ENCODE measurements around the gene PPP1R13B.

Gene PPP1R13B

GRCh38 chr14:103863245-103863644, 15.9 kb upstream of the PPP1R13B start:
- no peak overlapping the region for H3K4me3 ChIP-seq (ENCODE audit: low read depth, low read length)
- no peak for TF ChIP-seq CTCF (IDR thresholded peaks at IDR 0.05; ENCODE audit: low read depth, low read length, missing control alignments)
- DNase-seq (ENCODE audit: low read depth), result no peak

DNA sequence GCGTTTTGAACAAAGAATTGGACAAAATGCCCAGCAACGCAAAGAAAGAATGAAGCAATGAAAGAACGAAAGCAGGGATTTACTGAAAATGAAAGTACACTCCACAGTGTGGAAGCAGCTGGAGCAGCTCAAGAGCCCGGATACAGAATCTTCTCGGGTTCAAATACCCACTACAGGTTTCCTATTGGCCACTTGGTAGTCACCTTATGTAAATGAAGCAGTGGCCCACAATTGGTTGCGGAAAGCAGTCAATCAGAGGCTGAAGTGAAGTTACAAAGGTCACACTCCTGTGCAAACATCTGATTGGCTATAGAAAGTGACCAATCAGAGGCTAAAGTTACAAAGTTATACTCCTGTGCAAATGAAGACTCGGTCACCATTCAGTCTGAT, 15.0 kb upstream of the PPP1R13B start:
- TF ChIP-seq CTCF (IDR thresholded peaks at IDR 0.05; ENCODE audit: low read depth, low read length, missing control alignments), result no peak
- H3K4me3 ChIP-seq (ENCODE audit: low read depth, low read length), result no peak overlapping the region
- DNase-seq (ENCODE audit: low read depth), result no peak

DNA sequence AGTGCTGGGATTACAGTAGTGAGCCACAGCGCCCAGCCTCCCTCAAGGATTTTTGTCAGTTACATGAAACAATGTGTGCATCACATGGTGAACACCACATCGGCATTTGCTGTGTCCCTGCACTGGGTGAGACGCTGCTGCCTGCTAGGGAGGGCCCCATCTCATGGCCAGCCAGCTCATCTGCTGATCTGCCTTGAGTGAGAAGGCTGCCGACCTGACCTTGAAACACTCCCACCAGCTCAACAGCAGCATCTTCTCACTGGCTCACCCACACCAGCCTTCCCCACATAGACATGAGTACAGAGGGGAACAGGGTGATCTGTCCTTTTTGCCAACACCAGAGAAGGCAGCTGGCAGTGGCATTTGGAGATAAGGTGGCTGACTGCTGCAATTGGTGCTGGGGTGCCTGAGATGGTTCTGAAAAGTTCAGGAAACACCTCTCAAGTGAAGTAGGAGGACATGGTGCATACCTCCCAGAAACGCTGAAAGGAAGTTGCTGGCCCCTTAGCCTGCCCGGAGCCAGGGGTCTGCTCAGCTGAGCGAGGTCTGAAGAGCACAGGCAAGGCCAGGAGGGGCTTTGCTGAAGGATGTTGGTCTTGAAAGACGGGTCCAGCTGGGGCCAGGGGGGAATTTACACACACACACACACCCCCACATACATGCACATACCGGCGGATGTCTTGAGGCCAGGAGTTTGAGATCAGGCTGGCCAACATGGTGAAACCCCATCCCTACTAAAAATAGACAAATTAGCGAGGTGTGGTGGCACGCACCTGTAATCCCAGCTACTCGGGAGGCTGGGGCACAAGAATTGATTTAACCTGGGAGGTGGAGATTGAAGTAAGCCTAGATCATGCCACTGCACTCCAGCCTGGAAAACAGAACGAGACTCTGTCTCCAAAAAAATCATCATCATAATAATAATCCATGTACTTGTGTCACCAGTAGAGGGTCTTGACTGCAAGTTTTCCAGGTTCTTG, 14.3 kb upstream of the PPP1R13B start:
- no peak for TF ChIP-seq CTCF (IDR thresholded peaks at IDR 0.05; ENCODE audit: low read depth, low read length, missing control alignments)
- no peak for DNase-seq (ENCODE audit: low read depth)
- no peak overlapping the region for H3K4me3 ChIP-seq (ENCODE audit: low read depth, low read length)

DNA sequence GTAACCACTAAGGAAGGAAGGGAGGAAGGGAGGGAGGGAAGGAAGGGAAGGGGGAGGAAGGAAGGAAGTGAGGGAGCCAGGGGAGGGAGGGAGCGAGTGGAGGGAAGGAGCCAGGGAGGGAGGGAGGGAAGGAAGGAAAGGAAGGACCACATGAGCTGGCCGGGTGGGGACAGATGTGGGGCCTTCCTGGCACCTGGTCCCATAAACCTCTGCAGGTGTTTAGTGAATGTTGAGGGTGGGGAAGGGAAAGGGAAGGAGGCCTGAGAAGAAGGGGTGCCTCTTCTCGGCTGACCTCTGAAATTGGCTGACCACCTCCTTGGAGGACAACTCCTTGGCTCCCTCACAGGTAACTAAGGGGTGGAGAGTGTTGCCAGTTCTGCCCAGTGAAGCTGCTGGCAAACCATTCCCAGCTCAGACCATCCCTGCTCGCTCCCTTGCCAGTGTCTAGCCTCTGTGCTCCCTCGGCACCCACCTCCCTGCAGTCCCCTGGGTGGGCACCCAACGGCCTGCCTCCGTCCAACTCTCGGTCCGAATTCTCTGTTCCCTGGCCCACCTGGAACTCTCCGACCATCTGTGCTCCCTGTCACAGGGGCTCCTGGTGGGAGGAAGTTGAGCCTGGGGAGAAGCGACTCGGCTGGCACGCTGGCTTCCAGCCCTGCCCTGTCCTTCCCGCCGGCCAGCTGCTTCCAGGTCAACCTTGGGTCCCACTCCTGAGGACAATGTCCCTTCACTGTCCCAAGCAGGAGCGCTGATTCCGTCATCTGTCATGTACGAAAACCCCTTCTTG, 12.2 kb upstream of the PPP1R13B start:
- no peak for DNase-seq (ENCODE audit: low read depth)
- no peak for TF ChIP-seq CTCF (IDR thresholded peaks at IDR 0.05; ENCODE audit: low read depth, low read length, missing control alignments)
- H3K4me3 ChIP-seq (ENCODE audit: low read depth, low read length), result no peak overlapping the region

DNA sequence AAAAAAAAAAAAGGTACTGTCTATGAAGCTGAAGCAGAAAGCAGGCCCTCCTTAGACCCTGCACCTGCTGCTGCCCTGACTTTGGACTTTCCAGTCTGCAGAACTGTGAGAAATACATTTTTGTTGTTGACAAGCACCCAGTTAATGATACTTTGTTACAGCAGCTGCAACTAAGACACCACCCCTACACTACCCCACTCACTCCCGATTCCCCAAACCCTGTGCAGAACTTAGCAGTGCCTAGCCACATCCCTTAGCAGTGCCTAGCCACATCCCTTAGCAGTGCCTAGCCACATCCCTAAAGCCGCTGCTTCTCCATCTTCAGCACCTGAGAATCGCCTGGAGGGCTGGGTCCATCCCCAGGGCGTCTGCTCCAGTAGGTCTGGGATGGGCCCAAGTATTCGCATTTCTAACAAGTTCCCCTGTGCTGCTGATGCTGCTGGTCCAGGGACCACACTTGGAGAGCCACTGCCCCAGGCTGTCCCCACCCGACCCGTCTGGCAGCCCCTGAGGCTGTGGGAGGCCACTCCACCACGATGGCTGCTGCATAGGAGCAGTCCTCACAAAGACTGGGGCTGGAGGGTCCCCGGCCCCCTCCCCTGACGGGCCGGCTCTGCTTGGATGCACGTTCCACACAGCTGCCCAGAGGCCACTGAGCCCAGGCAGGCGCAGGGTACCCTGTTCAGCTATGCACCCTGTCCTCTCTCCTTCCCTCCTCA, 10.8 kb upstream of the PPP1R13B start:
- no peak for TF ChIP-seq CTCF (IDR thresholded peaks at IDR 0.05; ENCODE audit: low read depth, low read length, missing control alignments)

GRCh38 chr14:103857256-103857655, 9.9 kb upstream of the PPP1R13B start:
- DNase-seq (ENCODE audit: low read depth), result no peak
- H3K4me3 ChIP-seq (ENCODE audit: low read depth, low read length), result no peak overlapping the region
- TF ChIP-seq CTCF (IDR thresholded peaks at IDR 0.05; ENCODE audit: low read depth, low read length, missing control alignments), result no peak

More for the DNA sequence above, 10.8 kb upstream of the PPP1R13B start:
- no peak for DNase-seq (ENCODE audit: low read depth)
- no peak overlapping the region for H3K4me3 ChIP-seq (ENCODE audit: low read depth, low read length)
